Measurements from ENCODE around the gene UVRAG.

GRCh38 chr11:75790986-75791385, 24.0 kb upstream of the UVRAG start:
- no peak for TF ChIP-seq POLR2A (IDR thresholded peaks at IDR 0.05; ENCODE audit: low read length)
- no peak for TF ChIP-seq GATA1 (IDR thresholded peaks at IDR 0.05; ENCODE audit: low read depth, low read length)
